Nephron (organoid): ENCODE measurements around the gene NCOA1.
A peak's percentile ranks its signal among the peaks of the same experiment; 100 is the strongest.
"Not testable (repeated sequence)": the region's sequence is repeated elsewhere in the genome, so short reads cannot be mapped to it uniquely, and the experiment has no call there.

Source experiments
- H3K27ac Mint-ChIP-seq, 3 experiments: 2 replicates each; pipeline ENCODE4 v1.8.0; 2020; ENCODE audit warnings: mixed read lengths in 3 of 3, mild to moderate bottlenecking in 2 of 3, moderate library complexity in 1 of 3
- H3K27me3 Mint-ChIP-seq: 2 replicates; pipeline ENCODE4 v1.8.0; 2021; ENCODE audit warnings: low read depth, mild to moderate bottlenecking, moderate library complexity, mixed read lengths
- H3K36me3 Mint-ChIP-seq: 2 replicates; pipeline ENCODE4 v1.8.0; 2020; ENCODE audit warnings: low read depth, mixed read lengths
- H3K4me1 Mint-ChIP-seq: 2 replicates; pipeline ENCODE4 v1.8.0; 2020; ENCODE audit warnings: mixed read lengths
- H3K4me3 Mint-ChIP-seq, 3 experiments: 2 replicates each; pipeline ENCODE4 v1.8.0; 2020; ENCODE audit warnings: mild to moderate bottlenecking in 3 of 3, mixed read lengths in 3 of 3, moderate library complexity in 2 of 3
- H3K9me3 Mint-ChIP-seq: 2 replicates; pipeline ENCODE4 v1.8.0; 2020; ENCODE audit warnings: mixed read lengths
- CTCF ChIP-seq, 3 experiments: fragments of 200-600 bp; sonication (generic); IDR thresholded peaks; one replicate each; pipeline ENCODE4 v1.5.0; 2021; ENCODE audit warnings: antibody characterized with exemption in 3 of 3; ENCODE audit not compliant: unreplicated experiment in 3 of 3

NCOA1 gene

GRCh38 chr2:24792874-24793760, 302.1 kb downstream of the NCOA1 start, which contains the start of the genes CENPO and PTRHD1:
CENPO (plus strand) TSS chr2:24793425; CDS start chr2:24793920, 495 bp downstream.
PTRHD1 (minus strand) TSS chr2:24793391; CDS start chr2:24793377, 14 bp downstream.
- peaks cover 29% of the 10 kb centered on the region for H3K4me1 Mint-ChIP-seq
- peak; percentile 45 to 68 (median 51) for TF ChIP-seq CTCF (IDR thresholded peaks at IDR 0.05; ENCODE audit: unreplicated experiment in 3 of 3)
- H3K4me3 Mint-ChIP-seq: peak within 1 kb of the TSS; percentile 97 to 100 (median 97)
- peaks cover 8% of the 10 kb centered on the region for H3K9me3 Mint-ChIP-seq
- peak within 1 kb of the TSS; percentile 100 for H3K27ac Mint-ChIP-seq
- H3K27me3 Mint-ChIP-seq: no peaks in the 10 kb centered on the region
- H3K36me3 Mint-ChIP-seq: peaks cover 34% of the 10 kb centered on the region

- H3K4me1 Mint-ChIP-seq: peaks cover 26% of the 10 kb centered on the region
- H3K4me3 Mint-ChIP-seq: peak overlapping the region; percentile 97 to 100 (median 97)
- H3K36me3 Mint-ChIP-seq: peaks cover 38% of the 10 kb centered on the region
These were observed 302.8 kb downstream of the NCOA1 start for GRCh38 chr2:24793761-24794435.

GRCh38 chr2:24797644-24798043, 306.6 kb downstream of the NCOA1 start:
- Mint-ChIP-seq H3K4me3 (no peak overlapping the region), H3K4me1 (peaks cover 20% of the 10 kb centered on the region), H3K9me3 (peaks cover 25% of the 10 kb centered on the region), H3K27ac (no peak overlapping the region), H3K36me3 (peaks cover 67% of the 10 kb centered on the region), H3K27me3 (no peaks in the 10 kb centered on the region)
- TF ChIP-seq CTCF (IDR thresholded peaks at IDR 0.05; ENCODE audit: unreplicated experiment in 3 of 3): no peak

More at GRCh38 chr2:24793761-24794435, 302.8 kb downstream of the NCOA1 start:
- peak overlapping the region; percentile 100 for H3K27ac Mint-ChIP-seq
- H3K9me3 Mint-ChIP-seq: peaks cover 12% of the 10 kb centered on the region
- no peaks in the 10 kb centered on the region for H3K27me3 Mint-ChIP-seq
- TF ChIP-seq CTCF (IDR thresholded peaks at IDR 0.05; ENCODE audit: unreplicated experiment in 3 of 3): no peak

- H3K4me3 Mint-ChIP-seq, H3K27ac Mint-ChIP-seq, H3K4me1 Mint-ChIP-seq, H3K27me3 Mint-ChIP-seq: not testable (repeated sequence)
- Mint-ChIP-seq H3K9me3 (peaks cover 43% of the 10 kb centered on the region), H3K36me3 (peaks cover 89% of the 10 kb centered on the region)
These were observed 309.4 kb downstream of the NCOA1 start for GRCh38 chr2:24800487-24800886.

GRCh38 chr2:24805811-24806660, 315.0 kb downstream of the NCOA1 start:
- H3K4me1 Mint-ChIP-seq, H3K27ac Mint-ChIP-seq, H3K4me3 Mint-ChIP-seq, H3K27me3 Mint-ChIP-seq: not testable (repeated sequence)
- peaks cover 34% of the 10 kb centered on the region for H3K9me3 Mint-ChIP-seq
- peaks cover 76% of the 10 kb centered on the region for H3K36me3 Mint-ChIP-seq

- no peaks in the 10 kb centered on the region for H3K4me1 Mint-ChIP-seq
- H3K27ac Mint-ChIP-seq: no peak overlapping the region
- no peak for TF ChIP-seq CTCF (IDR thresholded peaks at IDR 0.05; ENCODE audit: unreplicated experiment in 3 of 3)
- no peaks in the 10 kb centered on the region for H3K27me3 Mint-ChIP-seq
- no peak overlapping the region for H3K4me3 Mint-ChIP-seq
- peaks cover 70% of the 10 kb centered on the region for H3K36me3 Mint-ChIP-seq
- peaks cover 34% of the 10 kb centered on the region for H3K9me3 Mint-ChIP-seq
These were observed 315.6 kb downstream of the NCOA1 start for GRCh38 chr2:24806661-24807036.
